HepG2 (cell line): ENCODE results near the gene NOTO. TPM values are rescaled to one million over a fixed set of nuclear protein-coding genes. Genes with fewer than 3 reads are reported as not detected.

Experiments
- FOXA1 ChIP-seq, 2 experiments: fragments of 450-650 bp in 1 of 2; sonication (generic) in 1 of 2; formaldehyde crosslinking in 1 of 2; IDR thresholded peaks; 2 replicates each; pipeline versions ENCODE4 v1.4.0 to v1.6.1; 2016 to 2020; ENCODE audit warnings: missing genetic modification reagents in 1 of 2
- GABPB1 ChIP-seq: IDR thresholded peaks from 2 replicates; pipeline ENCODE4 v1.6.1; 2016; ENCODE audit warnings: mild to moderate bottlenecking, missing genetic modification reagents, moderate library complexity, missing compliant biosample characterization
- GZF1 ChIP-seq: sonication (generic); formaldehyde crosslinking; IDR thresholded peaks from 2 replicates; pipeline ENCODE4 v1.5.1; 2020; ENCODE audit warnings: mild to moderate bottlenecking, missing genetic modification reagents
- HNRNPH1 ChIP-seq: fragments of 200-400 bp; formaldehyde crosslinking; optimal IDR thresholded peaks from 2 replicates; pipeline ENCODE3; 2017; ENCODE audit warnings: mild to moderate bottlenecking, low read depth, low read length
- HOXA5 ChIP-seq: sonication (generic); formaldehyde crosslinking; IDR thresholded peaks from 2 replicates; pipeline ENCODE4 v1.4.0; 2020; ENCODE audit warnings: missing genetic modification reagents
- KAT7 ChIP-seq: IDR thresholded peaks from 2 replicates; pipeline ENCODE4 v1.6.1; 2018; ENCODE audit warnings: borderline replicate concordance, missing compliant biosample characterization
- MIXL1 ChIP-seq: IDR thresholded peaks from 2 replicates; pipeline ENCODE4 v1.6.1; 2016
- SRY ChIP-seq: sonication (generic); formaldehyde crosslinking; IDR thresholded peaks from 2 replicates; pipeline ENCODE4 v1.8.0; 2022; ENCODE audit warnings: mild to moderate bottlenecking, missing genetic modification reagents
- ZNF761 ChIP-seq: sonication (generic); formaldehyde crosslinking; conservative IDR thresholded peaks from 2 replicates; pipeline ENCODE4 v1.4.0; 2020; ENCODE audit warnings: mild to moderate bottlenecking, missing genetic modification reagents
- polyA plus RNA-seq, 8 experiments: library from polyadenylated mRNA; depleted of rRNA in 3 of 8; stranded (reverse) in 7 of 8; unstranded in 1 of 8; fragments of >200 nt; fragmentation: Illumina TruSeq in 4 of 8; extraction: Trizol in 4 of 8; gene quantifications; 2 replicates each; pipeline versions ENCODE4 v1.2.1 to v1.2.3, GENCODE V29; 2011 to 2016; ENCODE audit warnings: low read depth in 4 of 8, missing spikeins in 1 of 8, mixed read lengths in 1 of 8; ENCODE audit not compliant: insufficient read depth in 1 of 8
- total RNA-seq, 5 experiments: library from RNA; depleted of rRNA; stranded (reverse); fragments of >200 nt; fragmentation: Illumina TruSeq; extraction: Trizol; gene quantifications; 2 replicates each; pipeline ENCODE4 v1.2.3, GENCODE V29; 2016; ENCODE audit warnings: low read depth in 1 of 5
- TF ChIP-seq, protein P1 (sequence below): sonication (generic); formaldehyde crosslinking; IDR thresholded peaks from 2 replicates; pipeline ENCODE4 v1.4.0; 2020; ENCODE audit warnings: low read depth, missing genetic modification reagents
- TF ChIP-seq, protein P2 (sequence below), 2 experiments: sonication (generic) in 1 of 2; formaldehyde crosslinking in 1 of 2; IDR thresholded peaks; 2 replicates each; pipeline versions ENCODE4 v1.4.0 to v1.6.1; 2018 to 2020; ENCODE audit warnings: missing genetic modification reagents in 2 of 2, borderline replicate concordance in 1 of 2, low read depth in 1 of 2, mild to moderate bottlenecking in 1 of 2, missing biosample characterization in 1 of 2
- TF ChIP-seq, protein P3 (sequence below), 2 experiments: fragments of 450-650 bp in 1 of 2; sonication (generic) in 1 of 2; formaldehyde crosslinking in 1 of 2; IDR thresholded peaks; 2 replicates each; pipeline versions ENCODE4 v1.6.1 to v1.8.0; 2016 to 2022; ENCODE audit warnings: antibody characterized with exemption in 1 of 2, mild to moderate bottlenecking in 1 of 2, missing genetic modification reagents in 1 of 2

NOTO gene
- total and polyA plus RNA-seq, 2 of the 13 experiments (the other 11 are each of a cell fraction or from before 2014, with no cell fraction given), result not detected

DNA sequence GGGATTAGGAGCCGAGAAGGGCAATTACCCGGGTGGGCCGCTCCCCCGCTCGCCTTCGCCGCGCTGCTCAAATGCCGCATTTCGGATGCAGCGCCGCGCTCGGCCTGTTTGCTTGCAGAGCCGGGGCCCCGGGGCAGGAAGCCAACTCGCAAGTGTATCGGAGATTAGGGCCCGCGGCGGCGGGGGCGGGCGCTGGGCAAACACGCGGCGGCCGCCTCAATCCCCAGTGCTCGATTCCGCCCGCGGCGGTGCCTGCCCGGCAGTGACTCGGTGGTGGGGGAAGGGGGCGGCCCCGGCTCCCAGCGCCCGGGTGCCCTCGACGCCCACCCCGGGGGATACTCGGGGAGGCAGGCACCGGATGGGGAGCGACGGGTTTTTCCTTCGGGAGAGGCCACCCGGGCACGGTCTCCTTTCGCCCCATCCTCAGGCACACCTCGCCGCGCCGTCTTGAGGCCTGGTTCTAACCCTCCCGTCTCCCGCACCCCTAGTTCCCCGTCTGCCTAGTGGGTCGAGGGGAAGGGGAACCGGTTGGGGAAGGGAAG is 26.6 kb upstream of the NOTO start (continued):
- TF ChIP-seq, protein P1, sequence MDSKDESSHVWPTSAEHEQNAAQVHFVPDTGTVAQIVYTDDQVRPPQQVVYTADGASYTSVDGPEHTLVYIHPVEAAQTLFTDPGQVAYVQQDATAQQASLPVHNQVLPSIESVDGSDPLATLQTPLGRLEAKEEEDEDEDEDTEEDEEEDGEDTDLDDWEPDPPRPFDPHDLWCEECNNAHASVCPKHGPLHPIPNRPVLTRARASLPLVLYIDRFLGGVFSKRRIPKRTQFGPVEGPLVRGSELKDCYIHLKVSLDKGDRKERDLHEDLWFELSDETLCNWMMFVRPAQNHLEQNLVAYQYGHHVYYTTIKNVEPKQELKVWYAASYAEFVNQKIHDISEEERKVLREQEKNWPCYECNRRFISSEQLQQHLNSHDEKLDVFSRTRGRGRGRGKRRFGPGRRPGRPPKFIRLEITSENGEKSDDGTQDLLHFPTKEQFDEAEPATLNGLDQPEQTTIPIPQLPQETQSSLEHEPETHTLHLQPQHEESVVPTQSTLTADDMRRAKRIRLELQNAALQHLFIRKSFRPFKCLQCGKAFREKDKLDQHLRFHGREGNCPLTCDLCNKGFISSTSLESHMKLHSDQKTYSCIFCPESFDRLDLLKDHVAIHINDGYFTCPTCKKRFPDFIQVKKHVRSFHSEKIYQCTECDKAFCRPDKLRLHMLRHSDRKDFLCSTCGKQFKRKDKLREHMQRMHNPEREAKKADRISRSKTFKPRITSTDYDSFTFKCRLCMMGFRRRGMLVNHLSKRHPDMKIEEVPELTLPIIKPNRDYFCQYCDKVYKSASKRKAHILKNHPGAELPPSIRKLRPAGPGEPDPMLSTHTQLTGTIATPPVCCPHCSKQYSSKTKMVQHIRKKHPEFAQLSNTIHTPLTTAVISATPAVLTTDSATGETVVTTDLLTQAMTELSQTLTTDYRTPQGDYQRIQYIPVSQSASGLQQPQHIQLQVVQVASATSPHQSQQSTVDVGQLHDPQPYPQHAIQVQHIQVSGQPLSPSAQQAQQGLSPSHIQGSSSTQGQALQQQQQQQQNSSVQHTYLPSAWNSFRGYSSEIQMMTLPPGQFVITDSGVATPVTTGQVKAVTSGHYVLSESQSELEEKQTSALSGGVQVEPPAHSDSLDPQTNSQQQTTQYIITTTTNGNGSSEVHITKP (CRISPR knock-in tag), result no peak
- no peak for TF ChIP-seq KAT7 (CRISPR knock-in tag)
- TF ChIP-seq, protein P2, sequence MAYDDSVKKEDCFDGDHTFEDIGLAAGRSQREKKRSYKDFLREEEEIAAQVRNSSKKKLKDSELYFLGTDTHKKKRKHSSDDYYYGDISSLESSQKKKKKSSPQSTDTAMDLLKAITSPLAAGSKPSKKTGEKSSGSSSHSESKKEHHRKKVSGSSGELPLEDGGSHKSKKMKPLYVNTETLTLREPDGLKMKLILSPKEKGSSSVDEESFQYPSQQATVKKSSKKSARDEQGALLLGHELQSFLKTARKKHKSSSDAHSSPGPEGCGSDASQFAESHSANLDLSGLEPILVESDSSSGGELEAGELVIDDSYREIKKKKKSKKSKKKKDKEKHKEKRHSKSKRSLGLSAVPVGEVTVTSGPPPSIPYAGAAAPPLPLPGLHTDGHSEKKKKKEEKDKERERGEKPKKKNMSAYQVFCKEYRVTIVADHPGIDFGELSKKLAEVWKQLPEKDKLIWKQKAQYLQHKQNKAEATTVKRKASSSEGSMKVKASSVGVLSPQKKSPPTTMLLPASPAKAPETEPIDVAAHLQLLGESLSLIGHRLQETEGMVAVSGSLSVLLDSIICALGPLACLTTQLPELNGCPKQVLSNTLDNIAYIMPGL (CRISPR knock-in tag; IDR thresholded peaks at IDR 0.05; ENCODE audit: borderline replicate concordance in 1 of 2, low read depth in 1 of 2), result peak; percentile 26 to 65; a peak in 3 of 4 replicates
- no peak for TF ChIP-seq HNRNPH1
- peak; percentile 50; the same call in 1 of the 2 replicates for TF ChIP-seq GZF1 (CRISPR knock-in tag)
- TF ChIP-seq MIXL1 (CRISPR knock-in tag), result no peak
- 0 out of 2 replicates have a peak, but pooled peaks have one; percentile 21 for TF ChIP-seq SRY (CRISPR knock-in tag)
- TF ChIP-seq, protein P3, sequence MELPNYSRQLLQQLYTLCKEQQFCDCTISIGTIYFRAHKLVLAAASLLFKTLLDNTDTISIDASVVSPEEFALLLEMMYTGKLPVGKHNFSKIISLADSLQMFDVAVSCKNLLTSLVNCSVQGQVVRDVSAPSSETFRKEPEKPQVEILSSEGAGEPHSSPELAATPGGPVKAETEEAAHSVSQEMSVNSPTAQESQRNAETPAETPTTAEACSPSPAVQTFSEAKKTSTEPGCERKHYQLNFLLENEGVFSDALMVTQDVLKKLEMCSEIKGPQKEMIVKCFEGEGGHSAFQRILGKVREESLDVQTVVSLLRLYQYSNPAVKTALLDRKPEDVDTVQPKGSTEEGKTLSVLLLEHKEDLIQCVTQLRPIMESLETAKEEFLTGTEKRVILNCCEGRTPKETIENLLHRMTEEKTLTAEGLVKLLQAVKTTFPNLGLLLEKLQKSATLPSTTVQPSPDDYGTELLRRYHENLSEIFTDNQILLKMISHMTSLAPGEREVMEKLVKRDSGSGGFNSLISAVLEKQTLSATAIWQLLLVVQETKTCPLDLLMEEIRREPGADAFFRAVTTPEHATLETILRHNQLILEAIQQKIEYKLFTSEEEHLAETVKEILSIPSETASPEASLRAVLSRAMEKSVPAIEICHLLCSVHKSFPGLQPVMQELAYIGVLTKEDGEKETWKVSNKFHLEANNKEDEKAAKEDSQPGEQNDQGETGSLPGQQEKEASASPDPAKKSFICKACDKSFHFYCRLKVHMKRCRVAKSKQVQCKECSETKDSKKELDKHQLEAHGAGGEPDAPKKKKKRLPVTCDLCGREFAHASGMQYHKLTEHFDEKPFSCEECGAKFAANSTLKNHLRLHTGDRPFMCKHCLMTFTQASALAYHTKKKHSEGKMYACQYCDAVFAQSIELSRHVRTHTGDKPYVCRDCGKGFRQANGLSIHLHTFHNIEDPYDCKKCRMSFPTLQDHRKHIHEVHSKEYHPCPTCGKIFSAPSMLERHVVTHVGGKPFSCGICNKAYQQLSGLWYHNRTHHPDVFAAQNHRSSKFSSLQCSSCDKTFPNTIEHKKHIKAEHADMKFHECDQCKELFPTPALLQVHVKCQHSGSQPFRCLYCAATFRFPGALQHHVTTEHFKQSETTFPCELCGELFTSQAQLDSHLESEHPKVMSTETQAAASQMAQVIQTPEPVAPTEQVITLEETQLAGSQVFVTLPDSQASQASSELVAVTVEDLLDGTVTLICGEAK (IDR thresholded peaks at IDR 0.05), result no peak
- TF ChIP-seq, protein P3 (CRISPR knock-in tag; IDR thresholded peaks at IDR 0.05), result 0 out of 2 replicates have a peak, but pooled peaks have one; percentile 39
- peak; percentile 18; the same call in 1 of the 2 replicates for TF ChIP-seq HOXA5
- no peak for TF ChIP-seq FOXA1 (IDR thresholded peaks at IDR 0.05)
- TF ChIP-seq FOXA1 (CRISPR knock-in tag; IDR thresholded peaks at IDR 0.05), result peak; percentile 54
- 0 out of 2 replicates have a peak, but pooled peaks have one; percentile 34 for TF ChIP-seq ZNF761
- TF ChIP-seq GABPB1 (CRISPR knock-in tag), result peak; percentile 75
